Transverse colon (tissue), 4 donors: Measurements from ENCODE around the gene SPATA17. TPM values are rescaled to one million over a fixed set of nuclear protein-coding genes. Genes with fewer than 3 reads are reported as not detected.
"Not testable (repeated sequence)": the region's sequence is repeated elsewhere in the genome, so short reads cannot be mapped to it uniquely, and the experiment has no call there.

Experiments used
- DNase-seq: peaks from one replicate; pipeline ENCODE4 v3.0.0-alpha.2; 2019
- H3K27ac ChIP-seq, 4 donors: fragments of 200-600 bp; sonication (generic); 2 replicates each; pipeline ENCODE4 v1.5.1; 2016 to 2018; ENCODE audit warnings: inconsistent platforms in 4 of 4
- H3K27me3 ChIP-seq: fragments of 200-600 bp; sonication (generic); 2 replicates; pipeline ENCODE4 v1.5.1; 2017; ENCODE audit warnings: inconsistent platforms
- H3K36me3 ChIP-seq, 4 donors: fragments of 200-600 bp; sonication (generic); 2 replicates each; pipeline ENCODE4 v1.5.1; 2017 to 2019; ENCODE audit warnings: inconsistent platforms in 4 of 4
- H3K4me1 ChIP-seq, 4 donors: fragments of 200-600 bp; sonication (generic); 2 replicates each; pipeline ENCODE4 v1.5.1; 2017 to 2020; ENCODE audit warnings: inconsistent platforms in 4 of 4
- H3K4me3 ChIP-seq, 4 donors: fragments of 200-600 bp; sonication (generic); 1 replicate in 1 of 4; 2 replicates in 3 of 4; pipeline versions ENCODE4 v1.5.1 to v1.6.1; 2017 to 2019; ENCODE audit warnings: inconsistent platforms in 4 of 4
- H3K9me3 ChIP-seq, 2 donors: fragments of 200-600 bp; sonication (generic); 2 replicates each; pipeline ENCODE4 v1.5.1; 2017 to 2019; ENCODE audit warnings: inconsistent platforms in 2 of 2
- CTCF ChIP-seq, 5 experiments: fragments of 200-600 bp in 3 of 5; fragments of 450-650 bp in 2 of 5; sonication (generic) in 3 of 5; IDR thresholded peaks; 1 replicate in 2 of 5; 2 replicates in 3 of 5; pipeline ENCODE4 v1.5.1; 2016 to 2017; ENCODE audit warnings: antibody characterized with exemption in 5 of 5, inconsistent platforms in 3 of 5, mild to moderate bottlenecking in 2 of 5, moderate library complexity in 1 of 5
- EP300 ChIP-seq: sonication (generic); formaldehyde crosslinking; IDR thresholded peaks from one replicate; pipeline ENCODE4 v1.6.1; 2017; ENCODE audit warnings: antibody characterized with exemption, low read depth
- POLR2A ChIP-seq: fragments of 450-650 bp; IDR thresholded peaks from one replicate; pipeline ENCODE4 v1.6.1; 2016; ENCODE audit warnings: antibody characterized with exemption, mild to moderate bottlenecking, moderate library complexity
- POLR2AphosphoS5 ChIP-seq, 3 donors: sonication (generic); formaldehyde crosslinking; IDR thresholded peaks; one replicate each; pipeline ENCODE4 v1.6.1; 2016; ENCODE audit warnings: antibody characterized with exemption in 3 of 3
- WGBS, 2 donors: methylation state at CpG; one replicate each; pipeline ENCODE4 v1.1.5; 2018; ENCODE audit warnings: low coverage in 1 of 2; 5-methylcytosine and 5-hydroxymethylcytosine counted together
- in situ Hi-C, 4 donors: fragments of 200-750 bp; cut with MboI; loops; one replicate each; pipeline versions ENCODE4 v1.15.0 to v1.15.1; 2017; ENCODE audit warnings: low sequenced_read_pairs in 3 of 4, low pct_ligation_motif_present in 1 of 4, low pct_unique_long_range_greater_than_20kb in 1 of 4
- intact Hi-C: fragments of 100-400 bp; cut with DNase I; formaldehyde crosslinking; loops from one replicate; pipeline ENCODE4 v1.15.1; 2023; ENCODE audit warnings: low total_unique reads
- total RNA-seq, 4 donors: library from RNA; depleted of rRNA; stranded (reverse); fragments of >200 nt; gene quantifications; one replicate each; pipeline ENCODE4 v1.1.0, GENCODE V29; 2016

SPATA17 gene
- total RNA-seq, 4 donors from 2014 or later: under 0.01 TPM; not detected in 2

GRCh38 chr1:217674028-217674729, 43.0 kb downstream of the SPATA17 start:
- no peaks in the 10 kb centered on the region for H3K4me1 ChIP-seq
- in situ Hi-C loops: no loop called here
- no peak overlapping the region for H3K4me3 ChIP-seq
- no peaks in the 10 kb centered on the region for H3K9me3 ChIP-seq
- intact Hi-C loops: no loop called here
- DNase-seq: no peak
- H3K27ac ChIP-seq: no peak overlapping the region
- 0 to 75% methylated on average over 1 to 4 of the region's 4 CpGs for WGBS, 2 donors
- TF ChIP-seq EP300 (no peak), POLR2AphosphoS5 (IDR thresholded peaks at IDR 0.05) (no peak), CTCF (IDR thresholded peaks at IDR 0.05) (no peak), POLR2A (no peak)
- H3K36me3 ChIP-seq: no peaks in the 10 kb centered on the region
- H3K27me3 ChIP-seq: no peaks in the 10 kb centered on the region

GRCh38 chr1:217681806-217682205, 50.7 kb downstream of the SPATA17 start:
- WGBS, 2 donors: 82 to 92% methylated on average over 5 of the region's 5 CpGs
- Histone ChIP-seq H3K9me3 (no peaks in the 10 kb centered on the region), H3K4me1 (no peaks in the 10 kb centered on the region), H3K36me3 (no peaks in the 10 kb centered on the region), H3K27me3 (no peaks in the 10 kb centered on the region), H3K4me3 (no peak overlapping the region), H3K27ac (no peak overlapping the region)
- no peak for DNase-seq
- TF ChIP-seq POLR2AphosphoS5 (IDR thresholded peaks at IDR 0.05) (no peak), CTCF (IDR thresholded peaks at IDR 0.05) (no peak), POLR2A (no peak), EP300 (no peak)
- intact Hi-C loops: no loop called here
- in situ Hi-C loops: no loop called here

GRCh38 chr1:217687511-217687910, 56.4 kb downstream of the SPATA17 start:
- Histone ChIP-seq H3K27me3 (no peaks in the 10 kb centered on the region), H3K27ac (no peak overlapping the region), H3K4me1 (no peaks in the 10 kb centered on the region), H3K9me3 (no peaks in the 10 kb centered on the region), H3K36me3 (no peaks in the 10 kb centered on the region), H3K4me3 (no peak overlapping the region)
- DNase-seq: no peak
- WGBS, 2 donors: 58 to 67% methylated on average over 4 of the region's 4 CpGs
- intact Hi-C loops: no loop called here
- TF ChIP-seq EP300 (no peak), POLR2A (no peak), CTCF (IDR thresholded peaks at IDR 0.05) (no peak), POLR2AphosphoS5 (IDR thresholded peaks at IDR 0.05) (no peak)
- in situ Hi-C loops: no loop called here

- H3K27ac ChIP-seq, H3K36me3 ChIP-seq, DNase-seq, intact Hi-C loops, H3K4me3 ChIP-seq, H3K4me1 ChIP-seq, H3K9me3 ChIP-seq, H3K27me3 ChIP-seq, in situ Hi-C loops: not testable (repeated sequence)
- WGBS, 2 donors: 91 to 97% methylated on average over 6 to 25 of the region's 25 CpGs
Observed at GRCh38 chr1:217696140-217696539, 65.0 kb downstream of the SPATA17 start.

- Histone ChIP-seq H3K27me3 (no peaks in the 10 kb centered on the region), H3K4me1 (no peaks in the 10 kb centered on the region), H3K36me3 (no peaks in the 10 kb centered on the region), H3K4me3 (no peak overlapping the region), H3K9me3 (no peaks in the 10 kb centered on the region), H3K27ac (no peak overlapping the region)
- intact Hi-C loops: no loop called here
- 91 to 100% methylated on average over 1 to 6 of the region's 6 CpGs for WGBS, 2 donors
- in situ Hi-C loops: no loop called here
- no peak for DNase-seq
- TF ChIP-seq CTCF (IDR thresholded peaks at IDR 0.05) (no peak), POLR2AphosphoS5 (IDR thresholded peaks at IDR 0.05) (no peak), POLR2A (no peak), EP300 (no peak)
Observed at GRCh38 chr1:217703326-217703725, 72.2 kb downstream of the SPATA17 start.
